Right lobe of liver (tissue), 4 donors: ENCODE measurements around the gene GPC6.

Experiments used
- POLR2A ChIP-seq: fragments of 450-650 bp; IDR thresholded peaks from one replicate; pipeline ENCODE4 v1.6.1; 2017; ENCODE audit warnings: antibody characterized with exemption, mild to moderate bottlenecking
- TF ChIP-seq, protein P1 (sequence below), 4 donors: fragments of 200-600 bp in 3 of 4; fragments of 450-650 bp in 1 of 4; IDR thresholded peaks; one replicate each; pipeline versions ENCODE4 v1.5.1 to v1.8.0; 2016 to 2022; ENCODE audit warnings: antibody characterized with exemption in 4 of 4, mild to moderate bottlenecking in 2 of 4
- donor health status: DM: no; HTN: no; CAD: no.
- donor health status: DM: no; HTN: no; CAD: no.
- donor health status: DM: no; HTN: yes; CAD: no.

DNA sequence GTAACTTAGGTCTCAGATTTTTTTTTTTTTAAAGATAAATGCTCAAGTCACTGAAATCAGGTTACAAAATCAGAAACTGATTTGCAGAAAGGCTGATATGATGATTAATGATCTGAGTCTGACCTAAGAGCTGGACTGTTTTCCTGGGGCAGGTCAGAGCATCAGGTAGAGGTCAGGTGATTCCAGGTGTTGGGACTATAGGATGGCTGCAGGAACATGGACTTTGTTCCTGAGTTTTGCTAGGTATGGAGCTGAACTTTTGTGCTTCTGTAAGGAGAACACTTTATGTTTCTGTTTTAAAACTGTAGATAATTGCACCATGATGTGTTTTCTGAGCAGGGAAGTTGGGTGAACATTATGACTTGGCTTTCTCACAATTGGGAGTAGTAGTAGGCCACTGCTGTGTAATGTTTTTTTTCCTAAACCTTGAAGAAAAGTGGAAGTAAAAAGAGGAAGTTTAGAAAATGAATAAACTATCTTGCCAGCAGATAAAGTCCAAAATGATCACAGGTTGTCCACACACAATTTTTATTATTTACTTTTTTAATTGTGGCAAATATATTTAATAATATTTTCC lies 955.7 kb downstream of the GPC6 start:
- TF ChIP-seq, protein P1, sequence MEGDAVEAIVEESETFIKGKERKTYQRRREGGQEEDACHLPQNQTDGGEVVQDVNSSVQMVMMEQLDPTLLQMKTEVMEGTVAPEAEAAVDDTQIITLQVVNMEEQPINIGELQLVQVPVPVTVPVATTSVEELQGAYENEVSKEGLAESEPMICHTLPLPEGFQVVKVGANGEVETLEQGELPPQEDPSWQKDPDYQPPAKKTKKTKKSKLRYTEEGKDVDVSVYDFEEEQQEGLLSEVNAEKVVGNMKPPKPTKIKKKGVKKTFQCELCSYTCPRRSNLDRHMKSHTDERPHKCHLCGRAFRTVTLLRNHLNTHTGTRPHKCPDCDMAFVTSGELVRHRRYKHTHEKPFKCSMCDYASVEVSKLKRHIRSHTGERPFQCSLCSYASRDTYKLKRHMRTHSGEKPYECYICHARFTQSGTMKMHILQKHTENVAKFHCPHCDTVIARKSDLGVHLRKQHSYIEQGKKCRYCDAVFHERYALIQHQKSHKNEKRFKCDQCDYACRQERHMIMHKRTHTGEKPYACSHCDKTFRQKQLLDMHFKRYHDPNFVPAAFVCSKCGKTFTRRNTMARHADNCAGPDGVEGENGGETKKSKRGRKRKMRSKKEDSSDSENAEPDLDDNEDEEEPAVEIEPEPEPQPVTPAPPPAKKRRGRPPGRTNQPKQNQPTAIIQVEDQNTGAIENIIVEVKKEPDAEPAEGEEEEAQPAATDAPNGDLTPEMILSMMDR (IDR thresholded peaks at IDR 0.05): no peak
- no peak for TF ChIP-seq POLR2A
